AG04449 (cell line): ENCODE results near the gene PSMB8.
A peak's percentile ranks its signal among the peaks of the same experiment; 100 is the strongest.

Source experiments
- CTCF ChIA-PET: fragments of 350-600 bp; formaldehyde crosslinking; extraction: SDS; loops from one replicate; lab custom pipeline; 2021; ENCODE audit warnings: antibody characterized with exemption; lab: Yijun Ruan, JAX
- POLR2A ChIA-PET: fragments of 400-600, 350-600 bp; formaldehyde crosslinking; extraction: SDS; loops from one replicate; lab custom pipeline; 2020; ENCODE audit warnings: antibody characterized with exemption, inconsistent platforms; lab: Yijun Ruan, JAX
- DNase-seq: peaks from one replicate; pipeline ENCODE4 v3.0.0-alpha.2; 2010; ENCODE audit warnings: low read depth, low spot score
- H3K4me3 ChIP-seq: 2 replicates; pipeline ENCODE4 v1.5.1; 2011; ENCODE audit warnings: low read depth, mild to moderate bottlenecking, control low read depth, low read length
- CTCF ChIP-seq: IDR thresholded peaks from one replicate; pipeline ENCODE4 v1.5.1; 2011; ENCODE audit warnings: mild to moderate bottlenecking, moderate library complexity, low read length, control low read depth, inconsistent platforms; ENCODE audit not compliant: insufficient read depth; ENCODE audit errors: missing control alignments

PSMB8 gene

GRCh38 chr6:32796848-32797776 lies 46.7 kb downstream of the PSMB8 start:
- peak overlapping the region; percentile 49 for H3K4me3 ChIP-seq
- TF ChIP-seq CTCF = peak; percentile 69
- ChIA-PET POLR2A (no interaction called here), CTCF (interaction anchor here (0.6 to 6.1 kb wide), 13 partner anchors 10 to 680 kb away, joined by 3 to 69 read pairs (median 5); partner anchors contain the start of gene TAP2)
- no peak for DNase-seq

DNA sequence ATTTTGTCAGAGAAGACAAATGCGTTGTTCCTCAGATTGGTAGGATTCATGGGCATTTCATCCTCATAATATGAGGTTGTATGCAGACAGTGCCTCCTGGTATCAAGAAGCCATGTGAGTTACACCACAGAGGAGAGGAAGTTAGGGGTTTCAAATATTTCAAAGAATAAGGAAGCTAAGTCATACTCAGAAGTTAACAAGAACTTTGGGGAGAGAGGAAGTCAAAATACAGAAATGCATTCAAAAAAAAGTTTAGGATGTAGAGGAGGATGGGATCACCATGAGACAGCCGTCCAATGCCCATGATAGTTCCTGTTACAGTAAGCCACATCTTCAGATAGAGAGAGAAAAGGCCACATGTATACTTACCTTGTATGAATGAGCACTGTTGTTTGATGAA lies 49.3 kb downstream of the PSMB8 start:
- ChIA-PET CTCF (interaction anchor here (1.0 to 5.9 kb wide), 10 partner anchors 9 to 383 kb away, joined by 3 to 51 read pairs (median 4); partner anchors contain the start of gene TAP2), POLR2A (no interaction called here)

DNA sequence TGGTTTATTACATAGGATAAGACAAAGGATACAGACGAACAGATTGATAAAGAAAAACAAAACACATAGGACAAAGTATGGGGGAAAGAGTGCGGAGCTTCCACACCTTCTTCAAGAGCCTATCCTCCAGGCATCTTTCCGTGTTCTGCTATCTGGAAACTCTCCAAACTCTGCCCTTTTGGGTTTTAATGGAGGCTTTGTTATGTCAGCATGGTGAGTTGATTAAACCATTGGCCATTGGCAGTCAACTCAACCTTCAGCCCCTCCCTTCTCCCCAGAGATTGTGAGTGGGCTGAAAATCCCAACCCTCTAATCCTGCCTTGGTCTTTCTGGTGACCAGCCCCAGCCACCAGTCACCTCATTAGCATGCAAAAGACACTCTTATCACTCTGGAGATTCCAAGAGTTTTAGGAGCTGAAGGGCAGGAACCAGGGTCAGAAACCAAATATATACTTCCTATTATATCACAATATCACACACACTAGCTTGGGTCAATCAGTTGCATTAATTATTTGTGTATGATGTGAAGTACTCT lies 50.9 kb downstream of the PSMB8 start:
- TF ChIP-seq CTCF = no peak
- no peak for DNase-seq
- ChIA-PET CTCF (interaction anchor here (1.1 to 5.9 kb wide), 9 partner anchors 7 to 379 kb away, joined by 3 to 51 read pairs (median 4); partner anchors contain the start of gene TAP2), POLR2A (no interaction called here)
- no peak overlapping the region for H3K4me3 ChIP-seq

More for the DNA sequence above, 49.3 kb downstream of the PSMB8 start:
- TF ChIP-seq CTCF = no peak
- no peak for DNase-seq
- no peak overlapping the region for H3K4me3 ChIP-seq
